Measurements from ENCODE around the gene NID2. TPM values are rescaled to one million over a fixed set of nuclear protein-coding genes. Genes with fewer than 3 reads are reported as not detected.

The NID2 gene
- total RNA-seq, 3 donors from 2014 or later: 21.7 to 32.5 (median 28.8) TPM

DNA sequence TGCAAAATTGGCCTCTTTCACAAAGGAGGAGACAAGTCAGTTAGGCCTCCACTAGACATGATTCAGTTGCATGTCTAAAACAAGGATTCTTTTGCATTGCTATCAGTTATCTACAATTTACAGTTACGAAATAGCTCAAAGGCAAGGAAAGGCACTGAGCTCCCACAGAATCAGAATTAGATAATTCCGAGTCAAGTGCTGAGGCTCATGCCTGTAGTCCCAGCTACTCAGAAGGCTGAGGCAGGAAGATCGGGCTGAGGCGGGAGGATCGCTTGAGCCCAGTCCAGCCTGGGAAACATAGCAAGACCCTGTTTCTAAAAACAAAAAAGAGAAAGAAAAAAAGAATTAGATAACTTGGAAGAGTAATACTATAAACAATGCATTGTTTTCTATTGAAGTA is 91.8 kb downstream of the NID2 start:
- Histone ChIP-seq H3K36me3 (ENCODE audit: low read depth) (no peaks in the 10 kb centered on the region), H3K4me3 (no peak overlapping the region), H3K4me1 (ENCODE audit: low read depth) (no peaks in the 10 kb centered on the region), H3K9me3 (no peaks in the 10 kb centered on the region)
- TF ChIP-seq, protein P1, sequence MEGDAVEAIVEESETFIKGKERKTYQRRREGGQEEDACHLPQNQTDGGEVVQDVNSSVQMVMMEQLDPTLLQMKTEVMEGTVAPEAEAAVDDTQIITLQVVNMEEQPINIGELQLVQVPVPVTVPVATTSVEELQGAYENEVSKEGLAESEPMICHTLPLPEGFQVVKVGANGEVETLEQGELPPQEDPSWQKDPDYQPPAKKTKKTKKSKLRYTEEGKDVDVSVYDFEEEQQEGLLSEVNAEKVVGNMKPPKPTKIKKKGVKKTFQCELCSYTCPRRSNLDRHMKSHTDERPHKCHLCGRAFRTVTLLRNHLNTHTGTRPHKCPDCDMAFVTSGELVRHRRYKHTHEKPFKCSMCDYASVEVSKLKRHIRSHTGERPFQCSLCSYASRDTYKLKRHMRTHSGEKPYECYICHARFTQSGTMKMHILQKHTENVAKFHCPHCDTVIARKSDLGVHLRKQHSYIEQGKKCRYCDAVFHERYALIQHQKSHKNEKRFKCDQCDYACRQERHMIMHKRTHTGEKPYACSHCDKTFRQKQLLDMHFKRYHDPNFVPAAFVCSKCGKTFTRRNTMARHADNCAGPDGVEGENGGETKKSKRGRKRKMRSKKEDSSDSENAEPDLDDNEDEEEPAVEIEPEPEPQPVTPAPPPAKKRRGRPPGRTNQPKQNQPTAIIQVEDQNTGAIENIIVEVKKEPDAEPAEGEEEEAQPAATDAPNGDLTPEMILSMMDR (IDR thresholded peaks at IDR 0.05): no peak
- no peak for DNase-seq
- intact Hi-C loops (cut with DNase I, micrococcal nuclease): no loop called here
- ATAC-seq: no peak

DNA sequence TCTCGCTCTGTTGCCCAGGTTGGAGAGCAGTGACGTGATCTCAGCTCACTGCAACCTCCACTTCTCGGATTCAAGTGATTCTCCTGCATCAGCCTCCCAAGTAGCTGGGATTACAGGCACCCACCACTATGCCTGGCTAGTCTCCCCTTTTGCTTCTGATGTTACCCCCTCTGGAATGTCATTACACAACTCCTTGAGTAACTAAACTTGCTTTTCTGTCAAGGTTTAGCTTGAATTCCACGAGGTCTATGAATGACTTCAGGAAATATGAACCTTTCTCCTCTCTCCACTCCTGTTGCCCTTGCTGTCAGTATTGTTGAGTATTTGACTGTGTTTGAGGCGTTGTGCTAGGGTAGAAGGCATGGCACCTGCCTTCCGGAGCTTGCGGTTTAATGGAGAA is 96.3 kb downstream of the NID2 start:
- Histone ChIP-seq H3K36me3 (ENCODE audit: low read depth) (no peaks in the 10 kb centered on the region), H3K4me3 (no peak overlapping the region), H3K9me3 (no peaks in the 10 kb centered on the region), H3K4me1 (ENCODE audit: low read depth) (no peaks in the 10 kb centered on the region)
- TF ChIP-seq, protein P1 (IDR thresholded peaks at IDR 0.05): no peak
- intact Hi-C loops (cut with DNase I, micrococcal nuclease): no loop called here
- DNase-seq: no peak
- ATAC-seq: no peak

DNA sequence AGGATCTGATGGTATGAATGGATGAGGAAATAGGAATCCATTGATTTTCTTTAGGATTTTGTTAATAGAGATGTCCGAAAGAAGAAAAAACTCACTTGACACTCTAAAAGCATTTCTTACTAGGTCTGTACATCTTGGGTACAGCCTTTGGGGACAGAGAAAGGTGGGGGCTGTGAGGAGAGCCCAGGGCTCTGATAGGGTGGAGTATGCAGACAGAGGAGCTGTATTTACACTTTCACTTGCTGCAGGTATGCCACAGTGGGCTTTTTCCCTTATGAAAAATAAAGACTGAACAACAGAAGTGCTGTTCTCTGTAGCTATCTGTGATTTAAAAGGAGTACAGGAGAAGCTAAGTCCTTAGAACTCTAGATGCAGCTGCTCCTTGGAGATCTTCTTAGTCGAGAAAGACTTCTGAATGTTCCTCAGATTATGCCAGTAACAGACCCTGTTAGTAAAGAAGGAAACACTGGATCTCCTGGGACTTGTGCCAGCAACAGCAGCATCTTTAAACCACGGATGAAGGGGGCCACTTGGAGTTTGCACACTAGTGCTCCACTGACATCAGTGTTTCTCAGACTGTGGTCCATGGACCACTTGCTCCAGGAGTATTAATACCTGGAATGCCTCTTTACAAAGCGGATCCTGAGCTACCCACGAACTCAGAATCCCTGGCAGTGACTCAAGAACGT is 98.9 kb downstream of the NID2 start:
- no peak for ATAC-seq
- no peak overlapping the region for H3K4me3 ChIP-seq
- no peaks in the 10 kb centered on the region for H3K4me1 ChIP-seq (ENCODE audit: low read depth)
- no peaks in the 10 kb centered on the region for H3K9me3 ChIP-seq
- DNase-seq: no peak
- TF ChIP-seq, protein P1 (IDR thresholded peaks at IDR 0.05): no peak
- H3K36me3 ChIP-seq (ENCODE audit: low read depth): no peaks in the 10 kb centered on the region
- intact Hi-C loops (cut with DNase I, micrococcal nuclease): no loop called here

DNA sequence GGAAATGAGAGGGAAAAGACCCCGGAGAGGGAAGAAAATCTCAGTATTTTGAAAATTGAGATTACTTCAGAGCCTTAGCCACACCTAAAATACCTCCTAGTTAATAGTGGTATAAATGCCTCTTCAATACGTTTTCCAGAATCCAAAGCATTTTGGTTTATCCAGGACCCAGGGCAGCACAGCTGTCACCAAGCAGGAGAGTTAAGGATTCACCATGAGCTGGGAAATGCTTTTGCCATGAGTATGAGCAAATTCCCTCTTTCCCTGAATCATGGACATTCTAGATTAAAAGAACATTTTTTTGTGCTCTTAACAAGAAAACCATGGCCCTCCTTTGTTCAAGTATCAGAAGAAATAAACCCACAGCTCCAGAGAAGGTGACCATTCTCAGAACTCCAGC is 101.3 kb downstream of the NID2 start:
- Histone ChIP-seq H3K4me3 (no peak overlapping the region), H3K9me3 (no peaks in the 10 kb centered on the region), H3K4me1 (ENCODE audit: low read depth) (no peaks in the 10 kb centered on the region), H3K36me3 (ENCODE audit: low read depth) (no peaks in the 10 kb centered on the region)
- ATAC-seq (no peak), DNase-seq (no peak)
- TF ChIP-seq, protein P1 (IDR thresholded peaks at IDR 0.05): no peak
- intact Hi-C loops (cut with DNase I, micrococcal nuclease): no loop called here

DNA sequence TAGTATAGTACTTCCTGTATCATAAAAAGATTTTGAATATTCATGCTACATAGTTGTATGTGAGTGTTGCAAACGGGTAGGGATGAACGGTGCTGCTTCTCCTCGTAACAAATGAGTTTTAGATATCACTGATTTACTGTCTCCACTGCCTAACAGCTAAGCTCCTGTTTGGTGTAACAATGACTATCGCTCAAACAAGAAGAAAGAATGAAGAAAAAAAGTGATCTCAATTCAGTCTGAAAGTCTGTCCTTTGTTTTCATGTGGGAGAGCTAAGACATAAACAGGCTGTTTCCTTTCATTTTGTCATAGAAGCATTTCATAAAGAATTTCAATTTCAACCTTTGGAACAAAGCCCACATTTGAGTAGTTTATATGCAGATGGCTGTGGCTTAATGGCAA is 105.6 kb downstream of the NID2 start:
- ATAC-seq (no peak), DNase-seq (no peak)
- H3K4me1 ChIP-seq (ENCODE audit: low read depth): no peaks in the 10 kb centered on the region
- no peaks in the 10 kb centered on the region for H3K36me3 ChIP-seq (ENCODE audit: low read depth)
- H3K4me3 ChIP-seq: no peak overlapping the region
- intact Hi-C loops (cut with DNase I, micrococcal nuclease): no loop called here
- H3K9me3 ChIP-seq: peaks cover 9% of the 10 kb centered on the region
- TF ChIP-seq, protein P1 (IDR thresholded peaks at IDR 0.05): no peak

DNA sequence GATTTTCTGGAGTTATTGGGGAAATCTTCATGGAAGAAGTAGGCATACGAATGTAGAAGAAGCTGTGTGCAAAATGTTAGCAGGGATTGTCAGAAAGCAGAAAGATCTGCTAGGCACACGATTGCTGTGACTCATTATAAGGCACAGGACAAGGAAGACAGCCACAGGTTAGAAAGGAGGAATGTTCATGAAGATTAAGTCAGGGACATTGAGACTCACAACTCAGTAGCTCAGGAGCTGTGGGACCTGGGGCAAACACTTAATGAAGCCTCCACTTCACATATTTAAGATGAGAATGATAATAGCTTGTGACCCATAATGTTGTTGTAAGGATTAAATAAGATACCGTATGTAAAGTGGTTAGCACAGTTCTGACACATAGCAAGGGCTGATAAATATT is 106.1 kb downstream of the NID2 start:
- ATAC-seq (no peak), DNase-seq (no peak)
- no peaks in the 10 kb centered on the region for H3K4me1 ChIP-seq (ENCODE audit: low read depth)
- no peaks in the 10 kb centered on the region for H3K36me3 ChIP-seq (ENCODE audit: low read depth)
- intact Hi-C loops (cut with DNase I, micrococcal nuclease): no loop called here
- H3K9me3 ChIP-seq: peaks cover 9% of the 10 kb centered on the region
- no peak overlapping the region for H3K4me3 ChIP-seq
- TF ChIP-seq, protein P1 (IDR thresholded peaks at IDR 0.05): no peak

Measured in mucosa of descending colon (tissue), 3 donors.